ENCODE results near the gene FKBP15. TPM values are rescaled to one million over a fixed set of nuclear protein-coding genes. Genes with fewer than 3 reads are reported as not detected.

Gene FKBP15
- polyA plus RNA-seq, 1 donor from 2014 or later, result 12.1 TPM

GRCh38 chr9:113223963-113224362 lies 2.9 kb upstream of the FKBP15 start:
- peaks cover under 1% of the 10 kb centered on the region for H3K36me3 ChIP-seq (ENCODE audit: insufficient read depth, low read length)
- H3K27ac ChIP-seq (ENCODE audit: low read length), result no peak overlapping the region
- no peak overlapping the region for H3K4me2 ChIP-seq (ENCODE audit: low read length)
- no peaks in the 10 kb centered on the region for H3K27me3 ChIP-seq (ENCODE audit: insufficient read depth, low read depth, low read length)
- no peaks in the 10 kb centered on the region for H4K20me1 ChIP-seq (ENCODE audit: insufficient read depth)
- H3K9ac ChIP-seq (ENCODE audit: low read length), result no peak overlapping the region
- TF ChIP-seq EZH2 (IDR thresholded peaks at IDR 0.05; ENCODE audit: borderline replicate concordance, insufficient read depth, low read length, poor library complexity, severe bottlenecking) (no peak), RAD21 (conservative IDR thresholded peaks at IDR 0.05) (no peak)
- no peak overlapping the region for H2AFZ ChIP-seq (ENCODE audit: low read depth, low read length)
- H3F3A ChIP-seq (ENCODE audit: insufficient read depth, low read length, poor library complexity, severe bottlenecking), result no peaks in the 10 kb centered on the region
- peaks cover 26% of the 10 kb centered on the region for H3K79me2 ChIP-seq (replicated peaks; ENCODE audit: insufficient read depth, low read length)
- H3K9me2 ChIP-seq (ENCODE audit: insufficient read depth, low read length), result no peaks in the 10 kb centered on the region
- H3K9me3 ChIP-seq (ENCODE audit: low read length), result no peaks in the 10 kb centered on the region
- no peak overlapping the region for H3K4me3 ChIP-seq (ENCODE audit: low read length)

GRCh38 chr9:113222482-113222841 lies 1.4 kb upstream of the FKBP15 start:
- no peak overlapping the region for H3K27ac ChIP-seq (ENCODE audit: low read length)

More at GRCh38 chr9:113222482-113222841, 1.4 kb upstream of the FKBP15 start:
- H3K9me3 ChIP-seq (ENCODE audit: low read length), result no peaks in the 10 kb centered on the region
- H3K4me2 ChIP-seq (ENCODE audit: low read length), result peak overlapping the region; percentile 41
- no peaks in the 10 kb centered on the region for H3K9me2 ChIP-seq (ENCODE audit: insufficient read depth, low read length)
- no peak overlapping the region for H3K9ac ChIP-seq (ENCODE audit: low read length)
- H3K4me3 ChIP-seq (ENCODE audit: low read length), result peak overlapping the region; percentile 83
- TF ChIP-seq RAD21 (conservative IDR thresholded peaks at IDR 0.05) (no peak), POLR2AphosphoS5 (IDR thresholded peaks at IDR 0.05) (no peak), TAF1 (IDR thresholded peaks at IDR 0.05; ENCODE audit: low read depth) (no peak), REST (IDR thresholded peaks at IDR 0.05; ENCODE audit: borderline replicate concordance) (no peak), CTCF (IDR thresholded peaks at IDR 0.05; ENCODE audit: poor library complexity, severe bottlenecking) (no peak), MXI1 (conservative IDR thresholded peaks at IDR 0.05; ENCODE audit: poor library complexity, severe bottlenecking) (no peak), EZH2 (IDR thresholded peaks at IDR 0.05; ENCODE audit: borderline replicate concordance, insufficient read depth, low read length, poor library complexity, severe bottlenecking) (no peak), SMC3 (conservative IDR thresholded peaks at IDR 0.05; ENCODE audit: poor library complexity) (no peak), EP300 (conservative IDR thresholded peaks at IDR 0.05; ENCODE audit: poor library complexity, severe bottlenecking) (no peak)
- H3K36me3 ChIP-seq (ENCODE audit: insufficient read depth, low read length), result peaks cover 7% of the 10 kb centered on the region
- H4K20me1 ChIP-seq (ENCODE audit: insufficient read depth), result no peaks in the 10 kb centered on the region
- H2AFZ ChIP-seq (ENCODE audit: low read depth, low read length), result no peak overlapping the region
- H3K79me2 ChIP-seq (replicated peaks; ENCODE audit: insufficient read depth, low read length), result peaks cover 33% of the 10 kb centered on the region
- no peaks in the 10 kb centered on the region for H3K27me3 ChIP-seq (ENCODE audit: insufficient read depth, low read depth, low read length)
- H3F3A ChIP-seq (ENCODE audit: insufficient read depth, low read length, poor library complexity, severe bottlenecking), result no peaks in the 10 kb centered on the region
